ENCODE data around the gene GJC1.
A peak's percentile ranks its signal among the peaks of the same experiment; 100 is the strongest.

The GJC1 gene

GRCh38 chr17:44778656-44779210, 51.4 kb downstream of the GJC1 start:
- no peak for TF ChIP-seq CTCF (IDR thresholded peaks at IDR 0.05; ENCODE audit: insufficient read depth, low read depth, low read length, missing control alignments)
- no peak for DNase-seq (ENCODE audit: low read depth)
- no peak overlapping the region for H3K4me3 ChIP-seq (ENCODE audit: low read length)

- TF ChIP-seq CTCF (IDR thresholded peaks at IDR 0.05; ENCODE audit: insufficient read depth, low read depth, low read length, missing control alignments): no peak
- no peak overlapping the region for H3K4me3 ChIP-seq (ENCODE audit: low read length)
- DNase-seq (ENCODE audit: low read depth): no peak
Observed at GRCh38 chr17:44777394-44778348, 52.4 kb downstream of the GJC1 start.

GRCh38 chr17:44776628-44777393, 53.3 kb downstream of the GJC1 start:
- no peak overlapping the region for H3K4me3 ChIP-seq (ENCODE audit: low read length)
- DNase-seq (ENCODE audit: low read depth): no peak
- TF ChIP-seq CTCF (IDR thresholded peaks at IDR 0.05; ENCODE audit: insufficient read depth, low read depth, low read length, missing control alignments): no peak

- DNase-seq (ENCODE audit: low read depth): no peak
- no peak for TF ChIP-seq CTCF (IDR thresholded peaks at IDR 0.05; ENCODE audit: insufficient read depth, low read depth, low read length, missing control alignments)
- peak overlapping the region; percentile 59 for H3K4me3 ChIP-seq (ENCODE audit: low read length)
Observed at GRCh38 chr17:44775838-44776621, 54.1 kb downstream of the GJC1 start.

GRCh38 chr17:44775136-44775837, 54.8 kb downstream of the GJC1 start:
- peak; percentile 99 for DNase-seq (ENCODE audit: low read depth)
- H3K4me3 ChIP-seq (ENCODE audit: low read length): peak overlapping the region; percentile 59
- no peak for TF ChIP-seq CTCF (IDR thresholded peaks at IDR 0.05; ENCODE audit: insufficient read depth, low read depth, low read length, missing control alignments)

Measured in epithelial cell of esophagus (primary cell).